KMS-11 (cell line): ENCODE data around the gene NUCB2.

Source experiments
- H2AFZ ChIP-seq: fragments of 200-600 bp; sonication (generic); 2 replicates; pipeline ENCODE4 v1.6.1; 2016; ENCODE audit warnings: antibody characterized with exemption, mixed run types, low read depth
- H3K27ac ChIP-seq: fragments of 200-600 bp; sonication (generic); 2 replicates; pipeline ENCODE4 v1.6.1; 2016; ENCODE audit warnings: mild to moderate bottlenecking, mixed run types
- H3K27me3 ChIP-seq: fragments of 200-600 bp; sonication (generic); 2 replicates; pipeline ENCODE4 v1.6.1; 2017; ENCODE audit warnings: mild to moderate bottlenecking, low read depth, mixed run types, moderate library complexity; ENCODE audit not compliant: insufficient read depth
- H3K36me3 ChIP-seq: fragments of 200-600 bp; sonication (generic); 2 replicates; pipeline ENCODE4 v1.6.1; 2017; ENCODE audit warnings: mild to moderate bottlenecking, mixed run types; ENCODE audit not compliant: insufficient read depth
- H3K4me1 ChIP-seq: fragments of 200-600 bp; sonication (generic); 2 replicates; pipeline ENCODE4 v1.6.1; 2016; ENCODE audit warnings: mild to moderate bottlenecking, low read depth, mixed run types; ENCODE audit not compliant: poor library complexity, severe bottlenecking
- H3K4me2 ChIP-seq: fragments of 200-600 bp; sonication (generic); 2 replicates; pipeline ENCODE4 v1.7.0; 2016; ENCODE audit warnings: mild to moderate bottlenecking, mixed run types
- H3K4me3 ChIP-seq: fragments of 200-600 bp; sonication (generic); IDR thresholded peaks from 2 replicates; pipeline ENCODE4 v1.6.1; 2017; ENCODE audit warnings: low read depth, low read length, mixed read lengths; ENCODE audit not compliant: insufficient read depth
- H3K79me2 ChIP-seq: fragments of 200-600 bp; sonication (generic); 2 replicates; pipeline ENCODE4 v1.6.1; 2016; ENCODE audit warnings: low read depth, mixed run types; ENCODE audit not compliant: insufficient read depth
- H3K9ac ChIP-seq: fragments of 200-600 bp; sonication (generic); 2 replicates; pipeline ENCODE4 v1.6.1; 2016; ENCODE audit warnings: mild to moderate bottlenecking, mixed run types
- H4K20me1 ChIP-seq: fragments of 200-600 bp; sonication (generic); 2 replicates; pipeline ENCODE4 v1.6.1; 2016; ENCODE audit warnings: mild to moderate bottlenecking, mixed run types; ENCODE audit not compliant: insufficient read depth
- TF ChIP-seq, protein P1 (sequence below): fragments of 200-600 bp; sonication (generic); conservative IDR thresholded peaks from 2 replicates; pipeline ENCODE4 v1.6.1; 2017; ENCODE audit warnings: low read depth, mild to moderate bottlenecking, antibody characterized with exemption, low read length, moderate library complexity, mixed read lengths

Gene NUCB2

DNA sequence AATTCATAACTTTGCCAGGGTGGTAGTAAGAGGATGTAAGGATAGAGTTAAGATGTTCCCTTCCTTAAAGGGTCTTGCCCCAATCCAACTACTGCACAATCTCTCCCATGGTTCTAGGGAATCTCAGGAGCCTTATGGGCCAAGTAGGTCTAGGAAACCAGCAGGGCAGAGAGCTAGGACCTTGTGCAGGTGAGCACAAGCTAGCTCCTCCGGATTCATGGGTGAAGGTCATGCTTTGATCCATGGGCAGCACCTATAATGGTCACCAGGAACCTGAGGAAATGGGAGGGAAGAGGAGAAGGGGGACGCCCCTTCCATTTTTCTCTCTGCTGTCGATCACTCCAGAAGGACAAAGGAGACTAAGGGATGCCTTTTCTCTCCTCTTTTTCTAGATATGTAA, 95.1 kb downstream of the NUCB2 start:
- no peak overlapping the region for H3K4me2 ChIP-seq
- TF ChIP-seq, protein P1, sequence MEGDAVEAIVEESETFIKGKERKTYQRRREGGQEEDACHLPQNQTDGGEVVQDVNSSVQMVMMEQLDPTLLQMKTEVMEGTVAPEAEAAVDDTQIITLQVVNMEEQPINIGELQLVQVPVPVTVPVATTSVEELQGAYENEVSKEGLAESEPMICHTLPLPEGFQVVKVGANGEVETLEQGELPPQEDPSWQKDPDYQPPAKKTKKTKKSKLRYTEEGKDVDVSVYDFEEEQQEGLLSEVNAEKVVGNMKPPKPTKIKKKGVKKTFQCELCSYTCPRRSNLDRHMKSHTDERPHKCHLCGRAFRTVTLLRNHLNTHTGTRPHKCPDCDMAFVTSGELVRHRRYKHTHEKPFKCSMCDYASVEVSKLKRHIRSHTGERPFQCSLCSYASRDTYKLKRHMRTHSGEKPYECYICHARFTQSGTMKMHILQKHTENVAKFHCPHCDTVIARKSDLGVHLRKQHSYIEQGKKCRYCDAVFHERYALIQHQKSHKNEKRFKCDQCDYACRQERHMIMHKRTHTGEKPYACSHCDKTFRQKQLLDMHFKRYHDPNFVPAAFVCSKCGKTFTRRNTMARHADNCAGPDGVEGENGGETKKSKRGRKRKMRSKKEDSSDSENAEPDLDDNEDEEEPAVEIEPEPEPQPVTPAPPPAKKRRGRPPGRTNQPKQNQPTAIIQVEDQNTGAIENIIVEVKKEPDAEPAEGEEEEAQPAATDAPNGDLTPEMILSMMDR: no peak
- no peak overlapping the region for H3K9ac ChIP-seq
- no peak overlapping the region for H3K27ac ChIP-seq
- no peak overlapping the region for H2AFZ ChIP-seq
- no peaks in the 10 kb centered on the region for H3K4me1 ChIP-seq
- H3K27me3 ChIP-seq: no peaks in the 10 kb centered on the region
- no peaks in the 10 kb centered on the region for H3K36me3 ChIP-seq
- H4K20me1 ChIP-seq: no peaks in the 10 kb centered on the region
- H3K4me3 ChIP-seq: no peak overlapping the region
- H3K79me2 ChIP-seq: no peaks in the 10 kb centered on the region

DNA sequence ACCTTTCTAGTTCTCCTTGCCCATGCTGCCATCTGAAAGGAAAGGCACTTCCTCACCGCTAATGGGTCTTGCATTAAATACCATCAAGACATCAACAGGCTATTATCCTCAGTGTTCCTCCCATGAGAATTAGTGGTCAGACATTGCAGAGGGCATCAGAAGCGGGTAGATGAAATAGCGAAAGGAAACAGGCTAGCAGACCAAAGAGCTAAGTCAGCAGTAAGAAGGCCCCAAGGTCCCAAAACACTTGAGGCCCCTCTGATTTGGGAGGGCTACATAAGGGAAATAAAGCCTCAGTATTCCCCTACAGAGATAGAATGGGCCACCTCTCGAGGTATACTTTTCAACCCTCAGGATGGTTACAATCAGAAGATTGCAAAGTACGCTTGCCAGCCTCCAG, 99.0 kb downstream of the NUCB2 start:
- H3K4me1 ChIP-seq: no peaks in the 10 kb centered on the region

DNA sequence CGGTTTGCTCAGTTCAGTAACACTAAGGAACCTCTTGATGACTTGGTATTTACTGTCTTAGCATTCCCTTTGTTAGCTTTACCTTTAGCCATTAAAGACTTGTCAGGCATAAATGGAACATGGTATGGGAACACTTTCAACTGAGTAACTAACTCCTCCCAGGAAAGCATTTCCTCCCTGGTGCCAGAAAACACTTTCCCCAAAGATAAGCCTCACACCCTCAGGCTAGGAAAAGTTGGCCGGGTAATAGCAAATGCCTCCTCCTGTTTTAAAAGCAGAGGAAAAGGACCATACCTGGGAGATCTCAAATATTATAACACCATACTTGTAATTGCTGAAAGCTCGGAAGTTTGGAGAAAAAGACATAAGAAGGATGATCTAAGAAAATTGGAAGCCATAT, 100.0 kb downstream of the NUCB2 start:
- Histone ChIP-seq H3K4me2 (no peak overlapping the region), H3K27me3 (no peaks in the 10 kb centered on the region), H3K79me2 (no peaks in the 10 kb centered on the region), H2AFZ (no peak overlapping the region), H3K36me3 (no peaks in the 10 kb centered on the region), H3K27ac (no peak overlapping the region), H4K20me1 (no peaks in the 10 kb centered on the region), H3K4me1 (no peaks in the 10 kb centered on the region), H3K9ac (no peak overlapping the region), H3K4me3 (no peak overlapping the region)
- TF ChIP-seq, protein P1: no peak

More for the DNA sequence above, 99.0 kb downstream of the NUCB2 start:
- Histone ChIP-seq H3K9ac (no peak overlapping the region), H3K79me2 (no peaks in the 10 kb centered on the region), H3K27ac (no peak overlapping the region), H3K4me2 (no peak overlapping the region), H2AFZ (no peak overlapping the region), H3K36me3 (no peaks in the 10 kb centered on the region), H4K20me1 (no peaks in the 10 kb centered on the region), H3K27me3 (no peaks in the 10 kb centered on the region), H3K4me3 (no peak overlapping the region)
- TF ChIP-seq, protein P1: no peak

DNA sequence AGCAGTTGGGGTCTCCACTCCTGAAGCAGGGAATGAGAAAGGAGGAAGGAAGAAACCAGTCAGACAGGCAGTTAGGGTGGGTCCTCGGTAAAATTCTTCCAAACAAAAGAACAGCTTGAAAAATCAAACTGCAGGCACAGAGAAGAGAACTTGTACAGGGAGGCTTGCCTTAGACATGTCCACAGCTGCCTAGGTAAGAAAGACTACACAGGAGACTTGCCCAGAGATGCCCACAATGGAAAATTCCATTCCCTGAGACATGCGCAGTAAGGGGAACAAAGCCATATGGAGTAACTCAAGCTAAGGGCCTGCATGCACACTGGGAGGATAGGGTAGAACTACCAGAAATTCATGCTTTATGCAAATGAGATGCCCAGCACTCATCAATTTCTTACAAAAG, 102.1 kb downstream of the NUCB2 start:
- Histone ChIP-seq H3K27me3 (no peaks in the 10 kb centered on the region), H3K4me1 (no peaks in the 10 kb centered on the region), H3K4me3 (no peak overlapping the region), H3K27ac (no peak overlapping the region), H4K20me1 (no peaks in the 10 kb centered on the region), H3K9ac (no peak overlapping the region), H2AFZ (no peak overlapping the region), H3K4me2 (no peak overlapping the region), H3K36me3 (no peaks in the 10 kb centered on the region), H3K79me2 (no peaks in the 10 kb centered on the region)
- TF ChIP-seq, protein P1: no peak
